Endothelial cell of umbilical vein (primary cell): ENCODE results near the gene ABL1. TPM values are rescaled to one million over a fixed set of nuclear protein-coding genes. Genes with fewer than 3 reads are reported as not detected.
"Not testable (repeated sequence)": the region's sequence is repeated elsewhere in the genome, so short reads cannot be mapped to it uniquely, and the experiment has no call there.

ENCODE experiments used
- BruUV-seq: library from RNA; stranded (reverse); fragments of 400-500 nt; replicated peaks from 2 replicates; lab custom pipeline; 2021; lab: Mats Ljungman, UMichigan
- CTCF ChIA-PET: fragments of 300-600, 350-600 bp; sonication (Branson Sonifier 250); formaldehyde crosslinking; loops from one replicate; lab custom pipeline; 2021; ENCODE audit warnings: antibody characterized with exemption, inconsistent platforms; lab: Charles Lee
- POLR2A ChIA-PET: fragments of 300-600, 350-600 bp; sonication (Branson Sonifier 250); formaldehyde crosslinking; loops from one replicate; lab custom pipeline; 2021; ENCODE audit warnings: antibody characterized with exemption, inconsistent platforms; lab: Charles Lee
- DNase-seq: peaks from one replicate; pipeline ENCODE4 v3.0.0-alpha.2; 2011; ENCODE audit warnings: low read depth, low spot score
- FAIRE-seq: peaks from 2 replicates; lab custom pipeline; 2011; peaks lifted over from hg19 to GRCh38; lab: Jason Lieb, UNC
- H2AFZ ChIP-seq: 2 replicates; pipeline ENCODE4 v1.6.0; 2012; ENCODE audit warnings: low read depth, low read length, control low read depth, inconsistent platforms
- H3K27ac ChIP-seq: 2 replicates; pipeline ENCODE4 v1.5.1; 2011; ENCODE audit warnings: low read depth, mild to moderate bottlenecking, control low read depth, low read length, moderate library complexity; ENCODE audit not compliant: insufficient read depth
- H3K27me3 ChIP-seq, 2 experiments: 2 replicates each; pipeline versions ENCODE4 v1.6.0 to v1.6.1; 2011; ENCODE audit warnings: low read length in 2 of 2, mixed read lengths in 1 of 2; ENCODE audit not compliant: control insufficient read depth in 2 of 2, insufficient read depth in 2 of 2
- H3K36me3 ChIP-seq, 2 experiments: 2 replicates in 1 of 2; 3 replicates in 1 of 2; pipeline ENCODE4 v1.5.1; 2011; ENCODE audit warnings: low read length in 2 of 2, mild to moderate bottlenecking in 1 of 2, moderate library complexity in 1 of 2; ENCODE audit not compliant: control insufficient read depth in 2 of 2, insufficient read depth in 2 of 2; ENCODE audit errors: extremely low read depth in 1 of 2
- H3K4me1 ChIP-seq: 3 replicates; pipeline ENCODE4 v1.5.1; 2011; ENCODE audit warnings: mild to moderate bottlenecking, low read length; ENCODE audit not compliant: control insufficient read depth, insufficient read depth; ENCODE audit errors: extremely low read depth
- H3K4me2 ChIP-seq: 2 replicates; pipeline ENCODE4 v1.6.1; 2011; ENCODE audit warnings: low read length, control low read depth, mixed read lengths; ENCODE audit not compliant: insufficient read depth
- H3K4me3 ChIP-seq, 3 experiments: fragments of 200-600 bp in 1 of 3; sonication (generic), shearing (Covaris generic) in 1 of 3; replicated peaks in 1 of 3; 2 replicates each; pipeline ENCODE4 v1.5.1; 2011 to 2016; ENCODE audit warnings: control low read depth in 3 of 3, low read length in 3 of 3, mild to moderate bottlenecking in 2 of 3, inconsistent platforms in 1 of 3, low read depth in 1 of 3, moderate library complexity in 1 of 3; ENCODE audit not compliant: insufficient read depth in 1 of 3
- H3K79me2 ChIP-seq: 2 replicates; pipeline ENCODE4 v1.6.0; 2012; ENCODE audit warnings: low read length, inconsistent platforms; ENCODE audit not compliant: control insufficient read depth, insufficient read depth
- H3K9ac ChIP-seq: replicated peaks from 2 replicates; pipeline ENCODE3; 2011; ENCODE audit warnings: low read length, control low read depth; ENCODE audit not compliant: insufficient read depth; ENCODE audit errors: extremely low read depth
- H3K9me1 ChIP-seq: replicated peaks from 3 replicates; pipeline ENCODE4 v1.6.0; 2011; ENCODE audit warnings: mild to moderate bottlenecking, low read length; ENCODE audit not compliant: control insufficient read depth, insufficient read depth; ENCODE audit errors: extremely low read depth
- H3K9me3 ChIP-seq: replicated peaks from 2 replicates; pipeline ENCODE4 v1.5.1; 2012; ENCODE audit warnings: low read length, inconsistent platforms; ENCODE audit not compliant: control insufficient read depth, insufficient read depth
- H4K20me1 ChIP-seq: replicated peaks from 2 replicates; pipeline ENCODE3; 2011; ENCODE audit warnings: mild to moderate bottlenecking, low read length; ENCODE audit not compliant: control insufficient read depth, insufficient read depth; ENCODE audit errors: extremely low read depth
- dilution Hi-C: fragments of 300-500 bp; cut with MboI; formaldehyde crosslinking; loops from one replicate; pipeline ENCODE4 v1.15.0; 2019; ENCODE audit warnings: low sequenced_read_pairs; ENCODE audit not compliant: extremely low pct_ligation_motif_present
- intact Hi-C: fragments of 100-400 bp; cut with micrococcal nuclease; formaldehyde crosslinking; loops from one replicate; pipeline ENCODE4 v1.10.0; 2022
- polyA plus RNA-seq, 4 experiments: library from polyadenylated mRNA; depleted of rRNA in 3 of 4; stranded (reverse) in 3 of 4; unstranded in 1 of 4; fragments of >200 nt; gene quantifications; 2 replicates each; pipeline versions ENCODE4 v1.2.1 to v1.2.3, GENCODE V29; 2011 to 2012; ENCODE audit warnings: missing spikeins in 1 of 4
- total RNA-seq: library from RNA; stranded (reverse); gene quantifications from 2 replicates; pipeline ENCODE4 v1.2.3, GENCODE V29; 2021

The ABL1 gene
- total and polyA plus RNA-seq, 2 donors (not counting 3 experiments of a cell fraction or from before 2014, with no cell fraction given), result 32.1 to 87.1 TPM

DNA sequence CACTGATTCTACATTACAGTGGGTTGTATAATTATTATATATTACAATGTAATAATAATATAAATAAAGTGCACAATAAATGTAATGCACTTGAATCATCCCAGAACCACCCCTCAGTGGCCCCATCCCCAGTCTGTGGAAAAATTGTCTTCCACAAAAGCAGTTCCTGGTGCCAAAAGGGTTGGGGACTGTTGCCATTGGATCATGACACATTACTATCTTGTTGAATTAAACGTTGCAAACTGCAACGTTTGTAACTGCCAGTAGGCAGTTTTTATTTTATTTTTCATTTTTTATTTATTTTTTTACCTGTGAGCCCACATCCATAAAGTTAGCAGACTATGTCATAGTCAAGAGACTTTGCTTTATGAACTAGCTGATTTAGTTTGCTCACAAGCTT, 41.0 kb upstream of the ABL1 start:
- FAIRE-seq, result peak; percentile 91
- H3K27ac ChIP-seq, H3K4me3 ChIP-seq, H3K4me2 ChIP-seq, DNase-seq, H3K9ac ChIP-seq, intact Hi-C loops, H4K20me1 ChIP-seq, BruUV-seq, H3K36me3 ChIP-seq, POLR2A ChIA-PET, H2AFZ ChIP-seq, H3K27me3 ChIP-seq, H3K9me1 ChIP-seq, H3K9me3 ChIP-seq, dilution Hi-C loops: not testable (repeated sequence)
- Histone ChIP-seq H3K79me2 (peaks cover 26% of the 10 kb centered on the region), H3K4me1 (peaks cover 27% of the 10 kb centered on the region)
- CTCF ChIA-PET, result interaction anchor here (0.9 to 2.2 kb wide), 3 partner anchors 8 to 73 kb away, joined by 3 to 10 read pairs (median 3); no protein-coding TSS in a partner anchor

DNA sequence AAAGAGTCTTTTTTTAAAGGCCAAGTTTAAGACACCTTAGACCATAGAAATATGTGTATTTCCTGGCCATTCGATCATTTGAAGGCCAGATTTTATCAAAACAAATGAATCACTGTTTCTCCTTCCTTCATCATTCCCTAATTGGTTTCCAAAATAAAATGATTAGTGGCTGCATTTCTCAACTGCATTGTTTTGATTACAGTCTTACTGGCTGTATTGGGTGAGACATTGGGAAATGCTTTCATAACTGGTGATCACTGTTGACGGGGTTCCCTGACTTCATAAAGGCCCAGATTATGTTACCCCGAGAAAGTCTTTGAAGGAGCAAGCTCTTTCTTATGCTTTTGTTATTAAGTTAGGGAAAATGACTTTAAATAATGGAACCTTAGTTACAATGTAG, 40.6 kb upstream of the ABL1 start:
- FAIRE-seq, H4K20me1 ChIP-seq, H2AFZ ChIP-seq, intact Hi-C loops, H3K27me3 ChIP-seq, BruUV-seq, H3K9me1 ChIP-seq, H3K36me3 ChIP-seq, H3K9me3 ChIP-seq, POLR2A ChIA-PET, H3K4me3 ChIP-seq, dilution Hi-C loops, H3K9ac ChIP-seq: not testable (repeated sequence)
- peak overlapping the region; percentile 54 for H3K27ac ChIP-seq
- DNase-seq, result peak; percentile 70
- CTCF ChIA-PET, result interaction anchor here (0.9 to 2.2 kb wide), 3 partner anchors 8 to 72 kb away, joined by 3 to 10 read pairs (median 3); no protein-coding TSS in a partner anchor
- H3K4me1 ChIP-seq, result peaks cover 27% of the 10 kb centered on the region
- peak overlapping the region; percentile 53 for H3K4me2 ChIP-seq
- peaks cover 26% of the 10 kb centered on the region for H3K79me2 ChIP-seq
